SH-SY5Y (cell line): ENCODE results near the gene SPTSSA.

ENCODE experiments used
- GATA2 ChIP-seq: IDR thresholded peaks from 2 replicates; pipeline ENCODE4 v1.6.1; 2011; ENCODE audit warnings: mild to moderate bottlenecking, low read depth, low read length
- GATA3 ChIP-seq: IDR thresholded peaks from 2 replicates; pipeline ENCODE4 v1.6.1; 2011; ENCODE audit warnings: low read depth, mild to moderate bottlenecking, low read length, moderate library complexity

- TF ChIP-seq GATA2: no peak
- TF ChIP-seq GATA3: no peak
These were observed 64.0 kb downstream of the SPTSSA start for GRCh38 chr14:34398024-34398423.
